NCI-H187 treated with DMSO at 0.1 percent for 48 hours (cell line): ENCODE results near the gene GLI1.
A peak's percentile ranks its signal among the peaks of the same experiment; 100 is the strongest.
"Not testable (repeated sequence)": the region's sequence is repeated elsewhere in the genome, so short reads cannot be mapped to it uniquely, and the experiment has no call there.

ENCODE experiments used
- DNase-seq: peaks from one replicate; lab custom pipeline; 2025; lab: John Stamatoyannopoulos, UW

GLI1 gene

GRCh38 chr12:57459750-57460467, at the start of gene GLI1:
Gene GLI1 (plus strand): TSS chr12:57459785. CDS start chr12:57463692, 3,907 bp downstream.
- no peak for DNase-seq

- no peak for DNase-seq
Measured at GRCh38 chr12:57410534-57410933, 49.1 kb upstream of the GLI1 start.

GRCh38 chr12:57414160-57414559, 45.4 kb upstream of the GLI1 start:
- not testable (repeated sequence) for DNase-seq

- DNase-seq = no peak
Measured at GRCh38 chr12:57415088-57415487, 44.5 kb upstream of the GLI1 start.

GRCh38 chr12:57416039-57416996, 43.3 kb upstream of the GLI1 start:
- no peak for DNase-seq

GRCh38 chr12:57418255-57418654, 41.3 kb upstream of the GLI1 start:
- no peak for DNase-seq

- DNase-seq = no peak
Measured at GRCh38 chr12:57419495-57419894, 40.1 kb upstream of the GLI1 start.

GRCh38 chr12:57420482-57420881, 39.1 kb upstream of the GLI1 start:
- no peak for DNase-seq

- not testable (repeated sequence) for DNase-seq
Measured at GRCh38 chr12:57426948-57427347, 32.6 kb upstream of the GLI1 start.

GRCh38 chr12:57428965-57429364, 30.6 kb upstream of the GLI1 start:
- no peak for DNase-seq

- DNase-seq = no peak
Measured at GRCh38 chr12:57429473-57430111, 30.0 kb upstream of the GLI1 start.

- DNase-seq = no peak
Measured at GRCh38 chr12:57430112-57430930, 29.3 kb upstream of the GLI1 start.

- DNase-seq = peak; percentile 81
Measured at GRCh38 chr12:57430931-57431566, 28.5 kb upstream of the GLI1 start, which contains the start of gene R3HDM2. Gene R3HDM2 (minus strand): TSS chr12:57431043. CDS start chr12:57310428, 120,615 bp downstream.

GRCh38 chr12:57431654-57432188, 27.9 kb upstream of the GLI1 start:
- DNase-seq = no peak

GRCh38 chr12:57433370-57433769, 26.2 kb upstream of the GLI1 start:
- no peak for DNase-seq

GRCh38 chr12:57434517-57435223, 24.9 kb upstream of the GLI1 start, which contains the start of gene INHBC:
Gene INHBC (plus strand): TSS chr12:57434784. CDS start chr12:57434887, 103 bp downstream.
- DNase-seq = no peak

GRCh38 chr12:57435293-57435692, 24.3 kb upstream of the GLI1 start:
- DNase-seq = no peak

GRCh38 chr12:57438400-57438799, 21.2 kb upstream of the GLI1 start:
- DNase-seq = no peak

GRCh38 chr12:57439762-57440266, 19.8 kb upstream of the GLI1 start:
- DNase-seq = no peak

- not testable (repeated sequence) for DNase-seq
Measured at GRCh38 chr12:57441393-57441792, 18.2 kb upstream of the GLI1 start.
